Activated T-cell treated with anti-CD3 and anti-CD28 coated beads, Interleukin-2, amount 50 U/mL, for 72 hours (primary cell): ENCODE measurements around the gene SNPH. TPM values are rescaled to one million over a fixed set of nuclear protein-coding genes. Genes with fewer than 3 reads are reported as not detected.
"Not testable (repeated sequence)": the region's sequence is repeated elsewhere in the genome, so short reads cannot be mapped to it uniquely, and the experiment has no call there.

Experiments used
- ATAC-seq, 2 donors: fragments of 150-1000 bp; cut with Tn5 transposase; replicated peaks in 1 of 2; 2 replicates each; pipeline ENCODE4 v1.10.0; 2021; ENCODE audit warnings: moderate library complexity in 2 of 2, mild to moderate bottlenecking in 1 of 2
- DNase-seq, 2 donors: peaks; one replicate each; pipeline ENCODE4 v3.0.0; 2021 to 2022; ENCODE audit warnings: mixed read lengths in 1 of 2
- H3K27ac Mint-ChIP-seq: one replicate; pipeline ENCODE4 v1.8.0; 2022; ENCODE audit warnings: mild to moderate bottlenecking, moderate library complexity, mixed read lengths
- H3K27me3 Mint-ChIP-seq: one replicate; pipeline ENCODE4 v1.8.0; 2022; ENCODE audit warnings: low read depth, mixed read lengths
- H3K36me3 Mint-ChIP-seq, 2 donors: one replicate each; pipeline ENCODE4 v1.8.0; 2022; ENCODE audit warnings: mixed read lengths in 2 of 2, mild to moderate bottlenecking in 1 of 2; ENCODE audit not compliant: insufficient read depth in 2 of 2
- H3K4me1 Mint-ChIP-seq: one replicate; pipeline ENCODE4 v1.8.0; 2022; ENCODE audit warnings: low read depth, mixed read lengths
- H3K4me3 Mint-ChIP-seq, 2 donors: one replicate each; pipeline ENCODE4 v1.8.0; 2022; ENCODE audit warnings: mild to moderate bottlenecking in 2 of 2, mixed read lengths in 2 of 2, moderate library complexity in 2 of 2
- H3K9me3 Mint-ChIP-seq, 2 donors: one replicate each; pipeline ENCODE4 v1.8.0; 2022; ENCODE audit warnings: mixed read lengths in 2 of 2
- total RNA-seq, 2 donors: library from RNA; stranded (reverse); gene quantifications; one replicate each; pipeline ENCODE4 v1.2.3, GENCODE V29; 2022

Gene SNPH
- total RNA-seq, 2 donors from 2014 or later: 7.1 to 7.8 TPM

DNA sequence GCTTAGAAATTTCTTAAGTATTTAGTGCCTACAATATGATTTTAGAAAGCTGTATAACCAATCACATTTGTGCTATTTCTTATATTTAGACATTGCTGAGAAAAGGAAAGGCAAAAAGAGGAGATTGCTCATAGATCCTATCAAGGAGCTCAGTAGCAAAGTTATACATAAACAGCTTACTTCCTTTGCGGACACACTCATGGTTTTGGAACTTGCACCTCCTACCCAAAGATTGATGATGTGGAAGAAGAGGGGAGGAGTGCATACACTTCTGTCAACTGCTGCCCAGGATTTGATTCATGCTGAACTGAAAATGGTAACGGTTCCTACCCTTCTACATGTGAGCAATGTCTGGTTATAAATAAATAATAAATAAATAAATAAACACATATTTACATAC lies 23.6 kb upstream of the SNPH start:
- no peak overlapping the region for H3K27ac Mint-ChIP-seq
- peak in 1 of 2 donors; percentile 53 for ATAC-seq
- no peak overlapping the region for H3K4me3 Mint-ChIP-seq
- H3K27me3 Mint-ChIP-seq: no peaks in the 10 kb centered on the region
- H3K4me1 Mint-ChIP-seq: no peaks in the 10 kb centered on the region
- no peaks in the 10 kb centered on the region for H3K9me3 Mint-ChIP-seq
- DNase-seq: no peak
- no peaks in the 10 kb centered on the region for H3K36me3 Mint-ChIP-seq

DNA sequence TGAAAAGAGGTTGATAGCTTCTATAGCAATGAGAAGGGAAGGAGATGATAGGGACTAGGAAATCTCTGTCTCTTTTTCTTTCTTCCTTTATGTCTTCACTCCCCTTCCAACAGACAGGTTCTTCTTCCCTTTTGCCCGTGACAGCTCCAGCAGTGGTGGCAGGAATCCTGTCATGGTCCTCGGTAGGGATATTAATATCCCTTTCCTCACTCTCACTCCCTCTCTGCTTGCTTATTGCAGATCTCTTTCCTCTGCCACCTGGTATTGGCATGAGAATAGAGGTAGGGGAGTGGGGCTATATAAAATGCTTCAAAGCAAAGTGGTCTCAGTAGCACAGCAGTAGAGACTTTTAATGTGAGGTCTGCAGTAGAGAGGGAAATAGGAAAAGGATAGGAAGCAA lies 20.5 kb upstream of the SNPH start:
- no peak for ATAC-seq
- Mint-ChIP-seq H3K27ac (no peak overlapping the region), H3K4me1 (no peaks in the 10 kb centered on the region), H3K36me3 (peaks cover 0 to 2% of the 10 kb centered on the region in 2 donors), H3K27me3 (no peaks in the 10 kb centered on the region), H3K9me3 (no peaks in the 10 kb centered on the region), H3K4me3 (no peak overlapping the region)
- no peak for DNase-seq

GRCh38 chr20:1247689-1248088 lies 18.4 kb upstream of the SNPH start:
- peaks cover 0 to 2% of the 10 kb centered on the region in 2 donors for H3K36me3 Mint-ChIP-seq

DNA sequence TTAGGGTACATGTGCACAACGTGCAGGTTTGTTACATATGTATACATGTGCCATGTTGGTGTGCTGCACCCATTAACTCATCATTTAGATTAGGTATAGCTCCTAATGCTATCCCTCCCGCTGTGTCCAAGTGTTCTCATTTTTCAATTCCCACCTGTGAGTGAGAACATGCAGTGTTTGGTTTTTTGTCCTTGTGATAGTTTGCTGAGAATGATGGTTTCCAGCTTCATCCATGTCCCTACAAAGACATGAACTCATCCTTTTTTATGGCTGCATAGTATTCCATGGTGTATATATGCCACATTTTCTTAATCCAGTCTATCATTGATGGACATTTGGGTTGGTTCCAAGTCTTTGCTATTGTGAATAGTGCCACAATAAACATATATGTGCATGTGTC lies 15.8 kb upstream of the SNPH start:
- DNase-seq, H3K27me3 Mint-ChIP-seq, H3K4me1 Mint-ChIP-seq, H3K27ac Mint-ChIP-seq, H3K4me3 Mint-ChIP-seq, ATAC-seq, H3K9me3 Mint-ChIP-seq, H3K36me3 Mint-ChIP-seq: not testable (repeated sequence)

More at GRCh38 chr20:1247689-1248088, 18.4 kb upstream of the SNPH start:
- Mint-ChIP-seq H3K27me3 (no peaks in the 10 kb centered on the region), H3K9me3 (no peaks in the 10 kb centered on the region), H3K27ac (no peak overlapping the region), H3K4me1 (no peaks in the 10 kb centered on the region), H3K4me3 (no peak overlapping the region)
- ATAC-seq (no peak), DNase-seq (no peak)

GRCh38 chr20:1252416-1252815 lies 13.7 kb upstream of the SNPH start:
- Mint-ChIP-seq H3K27ac (no peak overlapping the region), H3K4me3 (no peak overlapping the region)
- ATAC-seq: no peak

DNA sequence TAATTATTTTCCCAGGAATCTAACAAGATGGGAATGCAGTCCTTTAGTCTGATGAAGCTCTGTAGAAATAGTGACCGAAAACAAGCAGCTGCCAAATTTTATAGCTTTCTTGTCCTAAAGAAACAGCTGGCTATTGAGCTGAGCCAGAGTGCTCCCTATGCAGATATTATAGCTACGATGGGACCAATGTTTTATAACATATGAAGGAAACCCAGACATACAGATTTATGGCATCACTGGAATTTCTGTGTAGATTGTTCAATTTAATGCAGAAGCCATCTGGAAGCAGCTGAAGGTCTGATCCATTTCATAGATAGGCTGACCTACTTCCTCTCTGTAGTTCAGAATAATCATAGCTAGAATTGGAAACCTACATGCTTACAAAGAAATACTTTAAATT lies 11.8 kb upstream of the SNPH start:
- no peaks in the 10 kb centered on the region for H3K4me1 Mint-ChIP-seq
- H3K9me3 Mint-ChIP-seq: no peaks in the 10 kb centered on the region
- H3K27me3 Mint-ChIP-seq: no peaks in the 10 kb centered on the region
- peaks cover 0 to 2% of the 10 kb centered on the region in 2 donors for H3K36me3 Mint-ChIP-seq
- no peak overlapping the region for H3K4me3 Mint-ChIP-seq
- ATAC-seq: no peak
- DNase-seq: no peak
- no peak overlapping the region for H3K27ac Mint-ChIP-seq

More at GRCh38 chr20:1252416-1252815, 13.7 kb upstream of the SNPH start:
- no peaks in the 10 kb centered on the region for H3K9me3 Mint-ChIP-seq
- peaks cover 0 to 2% of the 10 kb centered on the region in 2 donors for H3K36me3 Mint-ChIP-seq
- DNase-seq: no peak
- H3K27me3 Mint-ChIP-seq: no peaks in the 10 kb centered on the region
- no peaks in the 10 kb centered on the region for H3K4me1 Mint-ChIP-seq

DNA sequence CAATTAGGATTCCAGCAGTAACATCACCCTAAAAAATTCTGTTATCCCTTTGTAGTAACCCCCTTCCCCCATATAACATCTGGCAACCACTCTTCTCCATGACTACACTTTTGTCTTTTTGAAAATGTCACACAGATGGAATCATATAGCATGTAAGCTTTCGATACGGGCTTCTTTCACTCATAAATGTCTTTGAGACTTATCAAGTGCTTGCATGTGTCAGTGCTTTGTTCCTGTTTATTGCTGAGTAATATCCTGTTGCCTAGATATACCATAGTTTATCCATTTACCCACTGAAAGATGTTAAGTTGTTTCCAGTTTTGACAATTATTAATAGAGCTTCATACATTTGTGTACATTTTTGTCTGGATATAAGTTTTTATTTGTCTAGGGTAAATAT lies 10.4 kb upstream of the SNPH start:
- DNase-seq: no peak
- Mint-ChIP-seq H3K27me3 (no peaks in the 10 kb centered on the region), H3K27ac (no peak overlapping the region), H3K4me1 (no peaks in the 10 kb centered on the region), H3K4me3 (no peak overlapping the region), H3K36me3 (no peaks in the 10 kb centered on the region), H3K9me3 (no peaks in the 10 kb centered on the region)
- ATAC-seq: no peak

DNA sequence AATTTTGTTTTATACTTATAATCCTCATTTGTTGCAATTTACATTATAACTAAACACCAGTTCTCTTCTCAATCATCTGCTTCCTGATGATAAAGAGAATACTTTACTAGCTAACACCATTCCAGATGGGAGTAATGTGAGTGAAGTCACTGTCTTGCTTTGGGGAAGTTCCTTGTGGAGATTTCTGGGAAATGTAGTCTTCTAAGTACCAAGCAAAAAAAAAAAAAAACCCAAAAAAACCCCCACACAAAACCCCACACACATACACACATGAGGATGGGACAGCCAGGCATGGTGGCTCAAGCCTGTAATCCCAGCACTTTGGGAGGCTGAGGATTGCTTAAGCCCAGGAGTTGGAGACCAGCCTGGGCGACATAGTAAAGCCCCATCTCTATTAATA lies 2.2 kb upstream of the SNPH start:
- ATAC-seq (no peak), DNase-seq (no peak)
- Mint-ChIP-seq H3K27ac (no peak overlapping the region), H3K4me3 (peak overlapping the region; percentile 34 to 43), H3K36me3 (peaks cover 2 to 15% of the 10 kb centered on the region in 2 donors), H3K27me3 (no peaks in the 10 kb centered on the region), H3K4me1 (peaks cover 40% of the 10 kb centered on the region), H3K9me3 (no peaks in the 10 kb centered on the region)

- H3K9me3 Mint-ChIP-seq: no peaks in the 10 kb centered on the region
- peaks cover 45% of the 10 kb centered on the region for H3K4me1 Mint-ChIP-seq
- peak overlapping the region; percentile 94 for H3K27ac Mint-ChIP-seq
- no peaks in the 10 kb centered on the region for H3K27me3 Mint-ChIP-seq
- H3K4me3 Mint-ChIP-seq: peak overlapping the region; percentile 77 to 91
- DNase-seq (no peak), ATAC-seq (no peak)
- peaks cover 2 to 15% of the 10 kb centered on the region in 2 donors for H3K36me3 Mint-ChIP-seq
Measured at GRCh38 chr20:1264727-1265126, 1.4 kb upstream of the SNPH start.

- peaks cover 45% of the 10 kb centered on the region for H3K4me1 Mint-ChIP-seq
- no peak for DNase-seq
- H3K9me3 Mint-ChIP-seq: no peaks in the 10 kb centered on the region
- no peak for ATAC-seq
- H3K4me3 Mint-ChIP-seq: peak overlapping the region; percentile 77 to 91
- H3K36me3 Mint-ChIP-seq: peaks cover 2 to 15% of the 10 kb centered on the region in 2 donors
- peak overlapping the region; percentile 94 for H3K27ac Mint-ChIP-seq
- no peaks in the 10 kb centered on the region for H3K27me3 Mint-ChIP-seq
Measured at GRCh38 chr20:1265226-1265915, 723 bp upstream of the SNPH start.

DNA sequence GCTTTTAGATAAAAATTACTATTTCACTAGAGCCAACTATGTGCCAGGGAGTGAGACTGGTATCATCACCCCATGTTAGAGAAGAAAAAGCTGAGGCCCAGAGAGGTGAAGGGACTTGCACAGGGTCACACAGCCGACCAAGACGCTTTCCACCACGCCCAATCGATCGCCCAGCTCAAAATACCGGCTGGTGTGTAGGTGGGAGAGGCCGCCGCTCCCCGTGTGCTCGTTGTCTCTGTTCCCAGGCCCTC lies 253 bp upstream of the SNPH start:
- H3K4me3 Mint-ChIP-seq: peak overlapping the region; percentile 77 to 91
- H3K9me3 Mint-ChIP-seq: no peaks in the 10 kb centered on the region
- peaks cover 2 to 15% of the 10 kb centered on the region in 2 donors for H3K36me3 Mint-ChIP-seq
- no peaks in the 10 kb centered on the region for H3K27me3 Mint-ChIP-seq
- DNase-seq (no peak), ATAC-seq (no peak)
- H3K27ac Mint-ChIP-seq: peak overlapping the region; percentile 94
- H3K4me1 Mint-ChIP-seq: peaks cover 46% of the 10 kb centered on the region

DNA sequence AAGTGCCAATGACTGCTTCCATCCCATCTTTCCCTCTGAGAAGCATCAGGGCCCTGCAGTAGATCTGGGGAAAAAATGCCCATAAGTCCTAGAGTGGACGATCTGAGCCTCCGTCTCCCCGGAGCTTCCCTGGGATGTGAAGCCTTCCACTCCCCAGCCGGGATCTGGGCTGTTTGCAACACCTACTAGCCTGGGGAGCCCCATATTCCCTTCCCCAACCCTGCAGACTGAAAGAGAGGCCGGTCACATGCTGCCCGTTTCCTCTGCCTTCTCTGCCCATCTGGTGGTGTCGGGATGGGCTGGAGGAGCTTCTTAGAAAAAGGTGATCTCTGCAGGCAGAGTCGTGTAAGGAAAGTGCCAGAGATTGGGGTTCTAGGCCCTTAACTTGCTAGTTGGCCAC lies 1.1 kb downstream of the SNPH start:
- no peaks in the 10 kb centered on the region for H3K9me3 Mint-ChIP-seq
- H3K27ac Mint-ChIP-seq: no peak overlapping the region
- peaks cover 57% of the 10 kb centered on the region for H3K4me1 Mint-ChIP-seq
- no peaks in the 10 kb centered on the region for H3K27me3 Mint-ChIP-seq
- DNase-seq (no peak), ATAC-seq (no peak)
- peak overlapping the region; percentile 54 to 65 for H3K4me3 Mint-ChIP-seq
- H3K36me3 Mint-ChIP-seq: peaks cover 2 to 11% of the 10 kb centered on the region in 2 donors

DNA sequence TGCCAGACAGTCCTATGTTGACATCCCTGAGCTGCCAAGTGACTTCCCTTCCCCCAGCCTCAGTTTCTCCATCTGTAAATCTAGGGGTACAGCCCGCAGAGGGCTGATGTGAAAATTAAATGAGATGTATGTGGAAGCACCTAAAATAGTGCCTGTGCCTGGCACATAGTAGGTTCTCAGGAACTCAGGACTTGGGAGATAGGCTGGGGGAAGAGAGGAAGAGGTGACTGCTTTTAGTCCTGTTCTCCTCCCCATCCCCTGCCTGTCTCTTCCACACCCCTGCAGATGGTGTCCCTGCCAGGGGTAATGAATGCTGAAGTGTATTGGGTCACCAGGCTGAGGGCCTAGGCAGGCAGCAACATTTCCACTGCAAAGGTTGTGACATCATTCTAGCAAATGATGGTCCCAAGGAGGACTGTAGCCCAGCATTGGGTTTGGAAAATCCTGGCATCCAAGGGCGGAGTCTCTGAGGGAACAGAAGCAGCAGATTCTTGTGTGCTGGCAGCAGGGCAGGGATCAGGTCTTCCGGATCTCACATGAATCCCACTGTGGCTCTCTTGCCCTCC lies 1.8 kb downstream of the SNPH start:
- Mint-ChIP-seq H3K4me3 (peak overlapping the region; percentile 54 to 65), H3K9me3 (no peaks in the 10 kb centered on the region), H3K27ac (no peak overlapping the region), H3K27me3 (no peaks in the 10 kb centered on the region), H3K36me3 (peaks cover 0 to 4% of the 10 kb centered on the region in 2 donors), H3K4me1 (peaks cover 61% of the 10 kb centered on the region)
- DNase-seq: no peak
- no peak for ATAC-seq

GRCh38 chr20:1269235-1269634 lies 3.1 kb downstream of the SNPH start:
- ATAC-seq: no peak
- no peaks in the 10 kb centered on the region for H3K27me3 Mint-ChIP-seq
- DNase-seq: no peak
- no peaks in the 10 kb centered on the region for H3K36me3 Mint-ChIP-seq
- H3K4me3 Mint-ChIP-seq: no peak overlapping the region
- H3K9me3 Mint-ChIP-seq: no peaks in the 10 kb centered on the region
- H3K27ac Mint-ChIP-seq: no peak overlapping the region
- H3K4me1 Mint-ChIP-seq: peaks cover 56% of the 10 kb centered on the region
